DOHH2 (cell line): ENCODE measurements around the gene NDRG3.

Source experiments
- CTCF ChIP-seq: fragments of 200-600 bp; sonication (generic); IDR thresholded peaks from one replicate; pipeline ENCODE4 v1.5.1; 2014; ENCODE audit warnings: antibody characterized with exemption, mild to moderate bottlenecking, low read depth, low read length; ENCODE audit not compliant: poor library complexity, severe bottlenecking
- EZH2phosphoT487 ChIP-seq: fragments of 200-600 bp; sonication (generic); IDR thresholded peaks from 2 replicates; pipeline ENCODE4 v1.6.1; 2017; ENCODE audit warnings: borderline replicate concordance, mild to moderate bottlenecking, antibody characterized with exemption, low read length, moderate library complexity, mixed read lengths

- TF ChIP-seq CTCF (no peak), EZH2phosphoT487 (no peak)
These were observed 113.2 kb downstream of the NDRG3 start for GRCh38 chr20:36632487-36633284.
